ENCODE measurements around the gene FAM13A. TPM values are rescaled to one million over a fixed set of nuclear protein-coding genes. Genes with fewer than 3 reads are reported as not detected.

Gene FAM13A
- total RNA-seq, 1 donor from 2014 or later = 32.2 TPM

DNA sequence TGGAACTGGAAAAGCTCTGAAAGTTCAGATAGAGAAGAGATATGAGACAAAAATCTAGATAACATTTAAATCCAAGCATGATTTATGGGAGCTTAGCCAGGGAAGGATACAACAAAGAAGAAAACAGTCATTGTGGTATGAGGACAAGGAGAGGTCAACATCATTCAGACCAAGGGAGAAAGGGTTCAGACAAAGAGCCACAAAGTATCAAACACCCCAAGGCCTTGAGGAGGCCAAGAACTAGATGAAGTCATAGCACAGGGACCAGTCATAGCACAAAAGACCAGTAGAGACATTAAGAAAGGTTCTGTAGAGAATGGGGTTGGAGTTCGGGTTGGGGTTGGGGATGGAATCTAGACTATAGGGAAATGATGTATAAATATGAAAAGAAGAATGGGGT lies 282.0 kb downstream of the FAM13A start:
- Histone ChIP-seq H3K4me1 (peaks cover 10% of the 10 kb centered on the region), H3K9me3 (no peaks in the 10 kb centered on the region), H3K27me3 (no peaks in the 10 kb centered on the region), H3K27ac (no peak overlapping the region), H3K36me3 (peaks cover 0 to 11% of the 10 kb centered on the region in 2 donors), H3K4me3 (no peak overlapping the region)
- intact Hi-C loops (cut with DNase I) = no loop called here
- DNase-seq (ENCODE audit: extremely low spot score in 2 of 2) = no peak
- TF ChIP-seq POLR2A (IDR thresholded peaks at IDR 0.05) (no peak), POLR2AphosphoS5 (IDR thresholded peaks at IDR 0.05; ENCODE audit: insufficient read depth in 1 of 2, low read depth in 1 of 2) (no peak)
- TF ChIP-seq, protein P1, sequence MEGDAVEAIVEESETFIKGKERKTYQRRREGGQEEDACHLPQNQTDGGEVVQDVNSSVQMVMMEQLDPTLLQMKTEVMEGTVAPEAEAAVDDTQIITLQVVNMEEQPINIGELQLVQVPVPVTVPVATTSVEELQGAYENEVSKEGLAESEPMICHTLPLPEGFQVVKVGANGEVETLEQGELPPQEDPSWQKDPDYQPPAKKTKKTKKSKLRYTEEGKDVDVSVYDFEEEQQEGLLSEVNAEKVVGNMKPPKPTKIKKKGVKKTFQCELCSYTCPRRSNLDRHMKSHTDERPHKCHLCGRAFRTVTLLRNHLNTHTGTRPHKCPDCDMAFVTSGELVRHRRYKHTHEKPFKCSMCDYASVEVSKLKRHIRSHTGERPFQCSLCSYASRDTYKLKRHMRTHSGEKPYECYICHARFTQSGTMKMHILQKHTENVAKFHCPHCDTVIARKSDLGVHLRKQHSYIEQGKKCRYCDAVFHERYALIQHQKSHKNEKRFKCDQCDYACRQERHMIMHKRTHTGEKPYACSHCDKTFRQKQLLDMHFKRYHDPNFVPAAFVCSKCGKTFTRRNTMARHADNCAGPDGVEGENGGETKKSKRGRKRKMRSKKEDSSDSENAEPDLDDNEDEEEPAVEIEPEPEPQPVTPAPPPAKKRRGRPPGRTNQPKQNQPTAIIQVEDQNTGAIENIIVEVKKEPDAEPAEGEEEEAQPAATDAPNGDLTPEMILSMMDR (IDR thresholded peaks at IDR 0.05) = no peak

DNA sequence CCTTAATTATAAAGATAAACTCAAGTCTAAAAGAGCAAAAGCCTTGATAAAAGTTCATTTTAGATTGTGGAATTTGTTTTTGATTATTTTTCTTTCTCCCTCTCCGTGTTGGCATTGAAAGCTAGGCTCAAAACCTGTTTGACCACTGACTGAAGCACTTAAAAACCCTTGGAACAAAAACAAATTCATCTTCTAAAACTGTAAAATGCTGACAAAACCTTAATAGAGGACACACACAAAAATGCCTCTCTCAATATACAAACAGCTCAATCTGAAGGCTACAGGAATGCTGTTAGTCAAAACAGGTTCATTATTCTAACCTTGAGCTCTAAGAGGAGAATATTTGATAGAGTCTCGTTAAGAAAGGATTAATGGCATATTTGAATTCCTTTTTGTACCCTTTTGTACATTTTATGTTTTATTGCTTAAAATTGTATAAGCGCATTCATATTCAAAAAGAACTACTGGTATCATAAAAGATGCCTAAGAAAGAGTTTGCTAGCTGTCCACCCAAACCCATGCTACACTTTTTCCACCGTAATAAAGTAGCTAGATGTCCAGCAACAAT lies 285.0 kb downstream of the FAM13A start:
- TF ChIP-seq, protein P1 (IDR thresholded peaks at IDR 0.05) = no peak
- TF ChIP-seq POLR2A (IDR thresholded peaks at IDR 0.05) = no peak
- TF ChIP-seq POLR2AphosphoS5 (IDR thresholded peaks at IDR 0.05; ENCODE audit: insufficient read depth in 1 of 2, low read depth in 1 of 2) = no peak
- H3K27ac ChIP-seq = no peak overlapping the region
- no peak for DNase-seq (ENCODE audit: extremely low spot score in 2 of 2)
- intact Hi-C loops (cut with DNase I) = no loop called here
- no peaks in the 10 kb centered on the region for H3K9me3 ChIP-seq
- no peak overlapping the region for H3K4me3 ChIP-seq
- H3K4me1 ChIP-seq = peaks cover 10% of the 10 kb centered on the region
- no peaks in the 10 kb centered on the region for H3K27me3 ChIP-seq
- peaks cover 0 to 2% of the 10 kb centered on the region in 2 donors for H3K36me3 ChIP-seq

DNA sequence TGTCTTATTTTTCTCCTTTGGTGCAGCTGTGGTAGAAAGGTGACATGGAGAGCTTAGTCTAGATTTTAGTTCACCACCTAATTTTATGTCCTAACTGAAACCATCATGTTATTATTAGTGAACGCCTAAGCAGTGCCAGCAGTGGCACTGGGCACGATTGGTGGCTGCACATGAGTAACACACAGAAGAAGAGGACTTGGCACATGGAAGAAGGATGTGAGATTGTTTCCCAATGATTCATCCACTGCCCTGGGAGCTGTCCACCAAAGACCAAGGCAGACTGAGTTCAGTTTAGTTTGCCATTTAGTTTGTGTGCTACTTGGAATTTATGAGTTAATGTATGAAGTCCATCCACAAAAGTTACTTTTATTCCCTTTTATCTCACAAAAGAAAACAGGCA lies 291.3 kb downstream of the FAM13A start:
- H3K27ac ChIP-seq = no peak overlapping the region
- no peaks in the 10 kb centered on the region for H3K9me3 ChIP-seq
- no peaks in the 10 kb centered on the region for H3K4me1 ChIP-seq
- DNase-seq (ENCODE audit: extremely low spot score in 2 of 2) = no peak
- H3K27me3 ChIP-seq = no peaks in the 10 kb centered on the region
- intact Hi-C loops (cut with DNase I) = no loop called here
- H3K36me3 ChIP-seq = no peaks in the 10 kb centered on the region
- H3K4me3 ChIP-seq = no peak overlapping the region
- no peak for TF ChIP-seq POLR2AphosphoS5 (IDR thresholded peaks at IDR 0.05; ENCODE audit: insufficient read depth in 1 of 2, low read depth in 1 of 2)
- TF ChIP-seq POLR2A (IDR thresholded peaks at IDR 0.05) = no peak
- TF ChIP-seq, protein P1 (IDR thresholded peaks at IDR 0.05) = no peak

DNA sequence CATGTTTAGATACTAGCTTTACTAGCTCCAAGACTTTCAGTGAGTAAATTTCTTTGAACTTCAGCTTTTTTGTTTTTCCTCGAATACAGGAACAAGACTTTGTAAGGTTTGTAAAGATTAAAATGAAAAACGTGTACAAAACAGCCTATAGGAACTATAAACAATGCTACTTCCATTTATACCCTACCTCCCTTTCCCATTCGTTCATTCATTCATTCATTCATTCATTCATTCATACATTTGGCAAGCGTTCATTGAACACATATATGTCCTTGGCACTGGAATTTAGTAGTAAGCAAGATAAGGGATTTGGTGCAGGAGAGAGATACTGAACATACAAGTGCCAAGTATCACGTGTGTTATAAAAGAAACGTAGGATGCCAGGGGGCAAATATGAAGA lies 293.9 kb downstream of the FAM13A start:
- Histone ChIP-seq H3K36me3 (no peaks in the 10 kb centered on the region), H3K27ac (no peak overlapping the region), H3K9me3 (no peaks in the 10 kb centered on the region), H3K27me3 (no peaks in the 10 kb centered on the region), H3K4me3 (no peak overlapping the region), H3K4me1 (peaks cover 17% of the 10 kb centered on the region)
- TF ChIP-seq POLR2A (IDR thresholded peaks at IDR 0.05) (no peak), POLR2AphosphoS5 (IDR thresholded peaks at IDR 0.05; ENCODE audit: insufficient read depth in 1 of 2, low read depth in 1 of 2) (no peak)
- TF ChIP-seq, protein P1 (IDR thresholded peaks at IDR 0.05) = no peak
- intact Hi-C loops (cut with DNase I) = no loop called here
- no peak for DNase-seq (ENCODE audit: extremely low spot score in 2 of 2)

DNA sequence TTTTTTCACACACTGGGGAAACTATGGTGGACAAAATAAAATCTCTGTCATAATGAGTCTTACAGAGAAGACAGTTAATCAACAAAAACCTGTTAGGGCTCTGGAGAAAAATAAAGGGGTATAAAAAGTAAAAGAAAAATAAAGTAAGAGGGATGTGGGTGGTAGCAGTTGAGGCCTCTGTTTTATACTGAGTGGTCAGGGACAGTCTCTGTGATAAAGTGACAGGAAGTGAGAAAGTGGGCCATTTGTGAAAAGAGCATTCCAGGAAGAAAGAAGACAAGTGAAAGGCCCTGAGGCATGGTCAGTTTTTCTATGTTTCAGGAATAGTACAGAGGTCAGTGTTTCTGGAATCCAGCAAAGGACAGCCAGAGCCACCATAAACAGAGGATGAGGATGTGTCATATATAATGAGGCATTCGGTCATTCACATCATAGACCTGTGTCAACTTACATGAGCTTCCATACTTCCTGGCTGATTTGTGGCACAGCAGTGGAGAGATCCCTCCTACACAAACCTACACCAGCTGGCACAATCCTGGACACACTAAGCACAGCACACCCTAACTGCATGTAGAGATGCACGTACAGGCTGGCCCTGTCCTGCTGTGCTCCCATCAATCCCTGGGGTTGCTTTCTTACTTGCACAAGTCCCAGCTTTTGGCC lies 295.0 kb downstream of the FAM13A start:
- H3K9me3 ChIP-seq = no peaks in the 10 kb centered on the region
- no peaks in the 10 kb centered on the region for H3K36me3 ChIP-seq
- H3K27ac ChIP-seq = no peak overlapping the region
- TF ChIP-seq POLR2A (IDR thresholded peaks at IDR 0.05) (no peak), POLR2AphosphoS5 (IDR thresholded peaks at IDR 0.05; ENCODE audit: insufficient read depth in 1 of 2, low read depth in 1 of 2) (no peak)
- TF ChIP-seq, protein P1 (IDR thresholded peaks at IDR 0.05) = no peak
- H3K4me3 ChIP-seq = no peak overlapping the region
- H3K27me3 ChIP-seq = no peaks in the 10 kb centered on the region
- no peak for DNase-seq (ENCODE audit: extremely low spot score in 2 of 2)
- intact Hi-C loops (cut with DNase I) = no loop called here
- peaks cover 17% of the 10 kb centered on the region for H3K4me1 ChIP-seq

All from vagina (tissue), 2 donors.